Purkinje cell (primary cell): ENCODE measurements around the gene RAB3IP. TPM values are rescaled to one million over a fixed set of nuclear protein-coding genes. Genes with fewer than 3 reads are reported as not detected.

Experiments
- polyA plus RNA-seq: library from polyadenylated mRNA; unstranded; fragments of >200 nt; fragmentation: Nextera tagmentation; gene quantifications from 2 replicates; pipeline ENCODE4 v1.2.1, GENCODE V29; 2014

RAB3IP gene, protein sequence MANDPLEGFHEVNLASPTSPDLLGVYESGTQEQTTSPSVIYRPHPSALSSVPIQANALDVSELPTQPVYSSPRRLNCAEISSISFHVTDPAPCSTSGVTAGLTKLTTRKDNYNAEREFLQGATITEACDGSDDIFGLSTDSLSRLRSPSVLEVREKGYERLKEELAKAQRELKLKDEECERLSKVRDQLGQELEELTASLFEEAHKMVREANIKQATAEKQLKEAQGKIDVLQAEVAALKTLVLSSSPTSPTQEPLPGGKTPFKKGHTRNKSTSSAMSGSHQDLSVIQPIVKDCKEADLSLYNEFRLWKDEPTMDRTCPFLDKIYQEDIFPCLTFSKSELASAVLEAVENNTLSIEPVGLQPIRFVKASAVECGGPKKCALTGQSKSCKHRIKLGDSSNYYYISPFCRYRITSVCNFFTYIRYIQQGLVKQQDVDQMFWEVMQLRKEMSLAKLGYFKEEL
- polyA plus RNA-seq: 26.9 and 35.4 TPM in 2 replicates

DNA sequence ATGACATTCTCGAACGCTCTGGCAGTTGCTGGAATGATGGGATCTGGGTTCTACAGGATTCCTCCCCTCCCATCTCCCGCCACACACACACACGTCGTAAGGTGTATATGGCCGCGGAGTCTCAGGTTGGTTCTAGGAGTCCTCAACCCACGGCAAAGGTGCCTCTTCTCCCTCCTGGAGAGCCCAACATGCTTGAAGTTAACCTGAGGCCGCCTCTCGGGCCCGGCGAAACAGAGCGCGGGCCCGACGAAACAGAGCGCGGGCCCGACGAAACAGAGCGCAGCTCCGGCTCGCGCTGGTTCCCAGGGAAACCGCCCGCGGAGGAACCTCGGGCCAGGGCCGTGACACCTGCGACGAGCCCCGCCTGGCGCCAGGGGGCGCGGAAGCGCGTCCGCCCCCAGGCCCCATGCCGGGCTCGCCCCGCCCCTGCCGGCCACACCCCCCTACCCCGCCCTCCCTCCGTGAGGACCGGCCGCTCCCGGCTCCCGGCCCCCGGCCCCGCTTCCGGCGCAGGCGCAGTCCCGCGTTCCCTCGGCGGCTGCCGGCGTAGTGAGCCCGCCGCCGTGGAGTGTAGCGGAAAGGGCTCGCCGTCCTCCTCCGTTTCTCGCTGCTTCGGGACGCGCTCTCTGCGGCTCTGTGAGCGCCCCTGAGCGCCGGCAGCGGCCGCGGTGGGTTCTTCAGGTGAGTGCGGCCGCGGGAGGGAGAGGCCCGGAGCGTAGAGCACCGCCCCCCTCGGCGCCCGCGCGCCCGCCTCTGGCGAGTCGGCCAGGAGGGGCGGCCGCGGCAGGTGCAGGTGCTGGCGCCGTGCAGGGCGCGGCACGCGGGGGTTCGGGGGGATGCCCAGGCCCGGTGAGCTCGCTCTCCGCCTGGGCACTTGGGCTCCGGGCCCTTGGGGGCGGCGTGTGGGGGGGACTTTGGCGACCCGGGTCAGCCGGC is at the start of gene RAB3IP:
Gene RAB3IP (plus strand): TSS at position 510 of the 936 bp plus-strand sequence. CDS start 16,549 bp downstream, outside the sequence.

DNA sequence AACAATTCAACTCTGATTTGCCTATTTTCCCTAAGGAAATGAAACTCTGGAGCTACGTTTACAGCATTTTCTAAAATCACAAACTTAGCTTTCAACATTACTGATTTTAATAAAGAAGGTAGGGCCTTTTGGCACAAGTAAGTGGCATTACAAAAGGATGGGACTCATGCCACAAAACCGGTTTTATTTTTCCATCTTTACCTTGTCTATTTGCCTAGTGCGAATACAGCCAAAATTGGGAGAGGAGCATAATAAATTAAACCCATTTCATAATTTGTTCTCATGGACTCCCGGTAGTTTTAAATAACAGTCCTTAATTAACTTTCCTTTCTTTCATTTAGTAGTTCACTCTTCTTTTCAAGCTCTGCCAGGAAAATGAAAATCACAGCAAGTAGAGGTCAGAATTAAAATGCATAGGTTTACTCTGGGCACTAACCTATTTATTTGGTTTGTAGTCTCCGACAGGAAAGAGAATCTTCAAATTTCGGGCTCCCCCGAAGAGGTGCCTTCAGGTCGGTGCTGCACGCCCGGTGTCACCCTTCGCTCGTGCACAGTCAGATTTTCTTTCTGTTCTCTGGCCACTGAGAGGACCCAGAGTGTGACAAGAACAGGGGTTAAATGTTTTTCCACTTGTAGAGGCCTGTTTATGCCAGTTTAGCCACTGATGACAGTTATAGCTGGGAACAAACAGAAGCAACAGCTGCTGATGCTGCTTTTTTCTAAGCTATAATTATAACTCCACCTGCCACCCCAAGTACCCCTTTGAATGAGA is 39.7 kb upstream of the RAB3IP start, which contains the start of gene BEST3:
Gene BEST3 (minus strand): TSS at position 535 of the 772 bp plus-strand sequence. CDS start 1,505 bp downstream, outside the sequence.

DNA sequence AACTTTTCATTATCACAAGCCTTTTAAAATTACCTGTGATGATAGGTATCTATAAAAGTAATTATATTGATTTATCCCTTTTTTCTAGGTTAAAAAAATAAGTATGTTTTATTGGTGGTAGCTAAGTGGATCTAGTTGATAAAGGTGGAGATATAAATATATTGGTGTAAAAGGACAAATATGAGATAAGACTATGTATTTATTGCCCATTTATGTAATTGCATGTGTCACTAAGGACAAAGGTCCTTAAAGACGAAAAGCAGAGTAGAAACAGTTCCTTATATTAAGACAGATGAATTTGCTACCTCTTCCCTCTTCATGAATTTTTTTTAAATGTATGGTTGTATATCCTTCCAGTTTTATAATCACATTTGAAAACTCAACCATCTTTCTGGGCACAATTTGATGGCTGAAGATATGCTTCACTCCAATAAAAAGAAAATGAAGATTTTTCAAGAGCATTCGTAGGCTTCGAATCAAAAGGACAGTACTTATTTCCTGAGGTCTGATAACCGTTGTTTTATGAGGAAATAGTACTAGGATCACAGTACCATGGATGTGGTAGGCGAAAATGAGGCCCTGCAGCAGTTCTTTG is 86.4 kb downstream of the RAB3IP start, which contains the start of gene MYRFL:
Gene MYRFL (plus strand): TSS at position 262 of the 595 bp plus-strand sequence. CDS start 291 bp downstream, at position 553.

Other genes starting within 250 kb of the RAB3IP start
- 180 and 208 TPM in 2 replicates for gene CCT2, start 153.4 kb upstream of the RAB3IP start, polyA plus RNA-seq
- not detected in 2 replicates for gene LRRC10, start 128.0 kb upstream of the RAB3IP start, polyA plus RNA-seq
- gene BEST3, start 39.6 kb upstream of the RAB3IP start, polyA plus RNA-seq: not detected in 2 replicates
- 0.24 TPM in 1 of 2 replicates, not detected in the other for gene MYRFL, start 86.4 kb downstream of the RAB3IP start, polyA plus RNA-seq